ENCODE results near the gene SPRED2.
"Not testable (repeated sequence)": the region's sequence is repeated elsewhere in the genome, so short reads cannot be mapped to it uniquely, and the experiment has no call there.

The SPRED2 gene

DNA sequence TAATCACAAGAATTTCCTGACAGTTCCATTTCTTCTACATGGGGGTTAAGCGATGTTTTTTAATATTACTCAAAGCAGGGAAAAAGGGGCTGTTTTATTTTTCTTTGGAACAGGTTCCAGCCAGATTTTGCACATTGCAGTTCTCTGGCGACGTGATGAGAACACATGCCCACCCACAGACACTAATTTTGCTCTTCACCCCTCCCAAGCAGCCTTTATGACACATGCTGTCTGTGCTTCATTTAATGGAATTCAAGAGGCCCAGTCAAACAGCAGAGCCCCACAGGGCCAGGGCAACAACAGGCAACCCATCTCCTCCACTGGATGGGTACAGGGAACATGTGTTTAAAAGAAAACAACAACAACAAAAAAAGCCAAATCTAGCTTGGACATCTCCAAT lies 70.8 kb downstream of the SPRED2 start:
- no peak for DNase-seq

DNA sequence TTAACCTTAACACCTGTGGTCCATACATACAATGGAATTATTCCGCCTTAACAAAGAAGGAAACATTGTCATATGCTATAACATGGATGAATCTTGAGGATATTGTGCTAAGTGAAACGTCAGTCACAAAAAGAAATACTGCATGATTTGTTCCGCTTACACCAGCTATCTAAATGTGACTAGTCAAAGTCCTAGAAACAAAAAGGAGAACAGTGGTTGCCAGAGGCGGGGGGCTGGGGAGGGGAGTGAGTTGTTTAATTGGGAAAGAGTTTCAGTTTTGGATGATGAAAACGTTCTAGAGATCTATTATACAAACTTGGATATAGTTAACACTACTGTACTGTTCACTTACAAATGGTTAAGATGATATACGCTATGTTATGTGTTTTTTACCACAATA lies 72.0 kb downstream of the SPRED2 start:
- no peak for DNase-seq

DNA sequence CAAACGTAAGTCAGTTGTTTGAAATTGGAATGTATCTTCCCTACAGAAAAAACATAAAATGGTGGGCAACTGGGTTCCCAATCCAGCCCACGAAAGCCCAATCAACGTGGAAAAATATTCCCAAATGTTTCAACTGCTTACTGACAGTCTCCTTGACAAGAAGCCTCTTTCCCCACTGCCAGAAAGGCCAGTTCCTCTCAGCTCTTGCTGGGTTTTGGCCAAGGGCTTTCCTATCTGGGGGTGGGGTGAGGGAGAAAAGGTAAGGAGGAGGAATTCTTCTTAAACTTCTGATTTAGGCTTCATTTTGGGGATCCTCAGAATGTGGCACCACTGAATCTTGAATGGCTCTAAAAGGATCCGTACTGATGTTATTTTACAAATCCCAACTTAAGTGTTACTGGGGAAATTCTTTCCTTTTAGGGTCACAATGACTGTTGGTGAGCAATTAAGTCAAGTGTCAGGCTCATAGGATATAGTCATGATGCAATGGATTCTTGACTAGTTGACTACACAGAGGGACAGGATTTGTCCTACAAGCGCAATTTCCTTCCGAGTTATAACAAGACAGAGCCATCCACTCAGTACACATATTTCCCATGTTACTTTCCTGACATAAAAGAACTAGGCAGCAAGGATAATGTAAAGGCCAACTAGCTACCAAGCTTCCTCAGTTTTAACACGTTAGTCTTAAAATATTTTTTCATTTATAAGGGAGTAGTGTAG lies 73.6 kb downstream of the SPRED2 start:
- DNase-seq = no peak

DNA sequence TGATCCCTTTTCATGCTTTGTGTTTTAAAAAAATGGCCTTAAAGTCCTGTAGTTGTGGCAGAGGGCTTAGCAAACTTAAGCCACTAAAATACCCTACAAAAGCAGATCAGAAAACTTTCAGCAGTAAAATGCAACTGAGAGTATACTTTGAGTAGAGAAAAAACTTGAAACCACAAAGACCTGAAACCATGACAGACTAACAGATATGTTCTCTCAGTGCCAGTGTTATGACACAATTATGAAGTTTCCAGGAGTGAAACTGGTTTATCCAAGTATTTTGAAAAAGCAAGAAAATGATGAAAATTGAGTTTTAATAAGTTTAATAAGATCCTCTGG lies 74.5 kb downstream of the SPRED2 start:
- DNase-seq = no peak

DNA sequence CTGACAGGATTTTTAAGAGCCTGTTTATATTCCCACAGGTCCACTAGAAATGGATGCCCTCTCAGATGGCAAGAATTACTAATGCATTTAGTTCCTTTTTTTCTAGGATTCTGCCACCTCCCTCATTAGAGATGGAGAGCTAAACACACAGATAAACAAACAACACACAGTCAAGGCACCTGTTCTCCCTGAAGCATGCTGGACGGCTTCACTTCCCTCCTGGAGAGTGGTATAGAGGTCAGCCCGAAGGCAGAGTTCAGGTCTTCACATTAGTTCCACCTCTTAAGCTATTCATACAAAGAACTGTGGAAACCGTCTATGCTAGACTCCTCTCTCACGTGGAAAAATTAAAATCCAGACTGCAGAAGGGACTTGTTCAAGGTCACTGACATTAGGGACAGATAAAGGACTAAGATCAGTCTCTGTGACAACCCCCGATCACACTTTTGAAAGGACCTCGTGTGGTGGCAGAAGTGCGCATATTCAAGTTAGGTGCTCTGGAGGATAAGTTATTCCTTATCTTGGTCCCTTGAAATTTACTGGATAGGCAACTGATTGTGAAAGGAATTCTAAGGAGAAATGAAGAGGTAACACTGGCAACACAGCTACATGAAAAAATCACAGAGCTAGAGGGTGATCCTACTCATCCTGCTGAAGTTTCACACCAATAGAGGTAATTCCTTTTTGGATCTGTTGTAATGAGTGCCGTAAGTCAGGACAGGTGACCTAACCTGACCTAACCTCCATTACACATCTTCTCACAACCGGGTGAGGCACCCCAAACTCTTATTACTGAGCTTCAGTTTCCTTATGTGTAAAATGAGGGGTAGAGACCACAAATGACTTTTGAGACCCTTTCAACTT lies 75.1 kb downstream of the SPRED2 start:
- DNase-seq = no peak

DNA sequence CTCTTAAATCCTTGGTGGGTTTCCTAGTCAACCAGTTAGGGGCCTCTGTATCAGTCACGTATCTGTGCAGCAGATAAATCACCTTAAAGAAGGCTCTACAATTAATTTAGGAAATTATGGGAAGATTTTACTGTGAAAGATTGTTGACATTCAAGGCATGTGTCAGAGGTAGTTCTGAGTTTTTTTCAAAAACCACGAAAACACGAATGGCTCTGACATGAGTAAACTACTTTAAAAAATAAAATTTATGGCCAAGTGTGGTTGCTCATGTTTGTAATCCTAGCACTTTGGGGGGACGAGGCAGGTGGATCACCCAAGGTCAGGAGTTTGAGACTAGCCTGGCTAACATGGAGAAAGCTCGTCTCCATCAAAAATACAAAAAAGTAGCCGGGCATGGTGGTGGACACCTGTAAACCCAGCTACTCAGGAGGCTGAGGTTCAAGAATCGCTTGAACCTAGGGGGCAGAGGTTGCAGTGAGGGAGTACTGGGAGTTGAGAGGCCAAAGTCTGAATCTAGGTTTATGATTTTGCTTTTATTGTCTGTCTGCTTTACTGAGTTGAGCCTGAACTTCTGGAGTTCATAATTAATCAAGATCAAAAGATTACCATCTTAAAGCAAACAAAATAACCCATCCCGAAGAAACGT lies 77.1 kb downstream of the SPRED2 start:
- DNase-seq = no peak

DNA sequence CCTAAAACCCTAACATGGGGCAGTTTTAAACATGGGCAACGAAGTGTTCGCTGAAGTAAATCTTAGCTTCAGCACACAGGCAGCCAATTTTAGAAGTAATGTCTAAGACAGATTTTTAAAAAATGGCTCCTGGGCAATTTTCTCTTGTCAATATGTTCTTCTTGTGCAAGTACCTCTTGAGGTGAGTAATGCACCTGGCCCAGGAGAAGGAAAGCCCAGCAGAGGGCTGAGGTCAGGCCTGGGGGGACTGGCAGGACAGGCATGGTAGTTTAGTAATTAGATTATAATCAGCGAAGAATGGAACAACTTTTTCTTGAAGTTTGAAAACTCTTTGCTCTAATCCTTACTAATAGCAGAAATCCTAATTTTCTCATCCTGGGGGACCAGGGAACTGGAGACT lies 77.6 kb downstream of the SPRED2 start:
- DNase-seq = no peak

DNA sequence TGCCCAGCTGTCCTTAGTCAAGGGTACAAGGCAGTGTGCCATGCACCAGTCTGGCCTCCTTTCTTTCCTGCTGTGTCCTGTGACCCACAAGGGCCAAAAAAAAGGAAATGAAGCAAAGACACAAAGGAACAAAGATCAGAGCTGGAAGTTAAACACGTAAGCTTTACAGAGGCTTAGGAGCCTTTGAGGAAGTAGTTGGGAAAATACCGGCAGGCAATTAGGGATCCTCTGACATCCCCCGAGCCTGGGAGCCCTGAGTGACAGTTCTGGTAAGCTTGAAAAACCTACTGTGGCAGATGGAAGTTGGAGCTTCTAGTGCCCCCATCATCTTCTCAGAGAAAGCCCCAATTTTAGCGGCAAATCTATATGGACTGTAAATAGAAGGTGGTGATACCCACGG lies 78.5 kb downstream of the SPRED2 start:
- DNase-seq = no peak

DNA sequence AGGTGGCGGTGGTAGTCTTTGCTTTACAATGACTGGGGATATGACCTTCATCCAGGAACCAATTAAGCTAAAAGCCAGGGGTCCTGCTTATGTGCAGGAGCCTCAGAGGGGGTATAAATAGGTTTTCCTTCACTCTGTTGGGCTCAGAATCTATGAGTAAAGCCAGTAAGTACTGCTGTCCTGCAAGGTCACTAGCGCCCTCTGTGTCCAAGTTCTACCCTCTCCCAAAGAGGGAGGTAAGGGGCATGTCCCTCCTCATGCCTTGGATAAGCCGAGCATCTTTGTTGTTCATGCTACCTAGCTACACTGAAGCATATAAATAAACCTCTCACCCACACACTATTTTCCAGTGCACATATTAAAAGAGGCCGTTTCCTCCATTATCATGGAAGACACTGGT lies 79.4 kb downstream of the SPRED2 start:
- DNase-seq = no peak

DNA sequence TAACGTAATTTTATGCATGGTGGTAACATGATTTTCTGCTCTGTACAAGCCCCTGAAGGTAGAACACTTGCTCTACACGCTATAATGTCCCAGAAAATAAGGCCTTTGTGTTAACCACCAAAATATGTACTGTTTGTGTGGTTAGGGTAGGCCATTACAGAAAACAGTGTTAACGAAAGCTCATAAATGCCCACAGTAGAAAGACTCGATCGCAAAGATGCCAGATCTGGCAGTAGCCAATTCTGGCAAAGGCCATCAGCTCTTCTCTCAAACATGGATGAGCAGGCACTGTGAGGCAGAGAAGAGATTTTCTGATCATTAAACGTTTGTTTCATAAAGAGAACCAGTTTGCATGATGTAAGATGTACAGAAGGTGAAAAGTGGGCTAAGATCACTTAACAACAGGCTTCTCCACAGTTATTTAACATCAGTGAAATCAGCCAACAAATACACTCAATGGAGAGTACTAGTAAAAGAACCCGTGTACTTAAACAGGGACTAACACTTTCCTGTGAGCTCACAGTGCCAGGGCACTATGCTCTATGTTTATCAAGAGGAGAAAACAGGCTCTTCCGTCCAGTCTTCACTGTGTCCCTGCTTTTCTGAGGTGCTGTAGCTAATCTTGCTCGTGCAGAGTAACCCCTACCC lies 80.3 kb downstream of the SPRED2 start:
- DNase-seq = no peak

DNA sequence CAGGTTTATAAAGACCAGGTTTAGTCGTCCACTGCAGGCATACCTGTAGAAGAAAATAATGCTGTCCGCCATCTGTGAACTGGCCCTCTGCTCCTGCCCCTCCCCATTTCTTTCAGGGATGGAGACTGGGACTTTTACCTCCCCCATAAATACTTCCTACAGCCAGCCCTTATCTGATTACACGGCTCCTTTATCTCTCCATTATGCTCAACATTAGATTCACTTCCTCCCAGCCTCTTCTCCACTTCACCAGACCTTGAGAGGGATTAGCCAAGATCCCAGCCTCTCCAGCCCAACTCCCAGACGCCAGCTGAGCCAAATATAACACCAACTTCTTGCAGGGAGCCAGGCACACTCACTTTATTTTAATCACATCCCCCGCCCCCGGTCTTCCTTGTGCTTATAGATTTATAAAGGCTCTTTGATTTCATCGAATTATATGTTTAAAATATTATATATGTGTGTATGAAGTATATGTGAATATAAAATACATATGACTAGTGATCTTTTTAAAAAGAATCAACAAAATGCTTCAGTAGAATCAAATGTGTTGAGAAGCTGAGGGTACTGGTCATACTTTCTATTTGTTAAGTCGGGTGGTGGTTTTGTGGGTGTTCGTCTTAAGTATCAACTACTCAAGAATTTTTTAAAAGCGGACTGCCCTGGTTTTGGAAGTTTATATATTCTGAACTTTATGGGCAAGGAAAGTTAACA lies 81.0 kb downstream of the SPRED2 start:
- DNase-seq = no peak

DNA sequence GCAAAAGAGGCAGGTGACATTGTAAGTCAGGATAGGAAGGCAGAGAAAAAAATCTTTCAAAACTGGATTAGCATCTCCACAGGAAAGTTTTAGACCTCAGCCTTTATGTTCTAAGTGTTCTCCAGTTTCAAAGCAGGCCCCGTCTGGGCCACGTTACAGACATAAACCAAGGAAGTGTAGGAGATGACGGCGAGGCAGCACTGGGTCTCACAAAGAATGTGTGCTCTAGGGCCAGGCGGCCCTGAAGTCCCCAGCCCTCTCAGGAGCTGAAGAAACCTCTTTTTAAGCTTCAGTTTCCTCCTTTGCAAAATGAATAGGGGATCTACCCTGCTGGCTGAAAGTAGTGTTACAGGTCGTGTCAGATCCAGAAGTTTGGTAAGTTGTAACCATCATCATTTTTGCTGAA lies 81.7 kb downstream of the SPRED2 start:
- no peak for DNase-seq

DNA sequence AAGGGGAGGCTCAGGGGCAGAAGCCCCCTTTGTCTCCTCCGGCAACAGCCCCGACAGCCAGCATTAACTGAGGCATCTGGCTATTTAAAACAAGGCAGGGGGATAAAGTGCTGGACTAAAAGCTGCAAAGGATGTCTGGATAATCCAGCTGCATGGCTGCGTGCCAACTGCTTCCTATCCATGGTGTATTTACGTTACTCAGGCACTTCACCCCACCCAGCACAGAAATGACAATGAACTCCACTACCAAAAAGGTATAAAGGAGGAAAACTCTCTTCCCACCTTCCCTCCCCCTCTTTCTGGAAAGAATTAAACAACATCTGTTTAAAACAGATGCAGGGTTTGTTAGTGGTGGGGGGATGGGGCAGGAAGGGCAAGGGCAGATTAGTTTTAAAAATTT lies 82.5 kb downstream of the SPRED2 start:
- no peak for DNase-seq

DNA sequence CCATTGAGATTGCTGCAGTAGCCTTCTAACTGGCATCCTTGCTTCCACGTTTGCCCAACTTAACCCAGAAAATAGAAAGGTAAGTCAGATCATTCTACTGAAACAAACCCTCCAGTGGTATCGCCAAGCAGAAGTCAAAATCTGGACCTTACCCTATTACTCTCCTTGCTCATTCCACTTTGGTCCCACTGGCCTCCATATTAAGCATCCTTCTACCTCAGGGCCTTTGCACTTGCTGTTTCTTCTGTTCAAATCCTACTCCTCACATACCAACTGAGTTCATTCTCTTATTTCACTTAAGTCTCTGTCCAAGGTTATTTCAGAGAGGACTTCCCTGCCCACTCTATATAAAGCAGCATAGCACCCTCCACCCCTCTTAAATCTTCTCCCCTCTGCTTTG lies 84.5 kb downstream of the SPRED2 start:
- DNase-seq = no peak

DNA sequence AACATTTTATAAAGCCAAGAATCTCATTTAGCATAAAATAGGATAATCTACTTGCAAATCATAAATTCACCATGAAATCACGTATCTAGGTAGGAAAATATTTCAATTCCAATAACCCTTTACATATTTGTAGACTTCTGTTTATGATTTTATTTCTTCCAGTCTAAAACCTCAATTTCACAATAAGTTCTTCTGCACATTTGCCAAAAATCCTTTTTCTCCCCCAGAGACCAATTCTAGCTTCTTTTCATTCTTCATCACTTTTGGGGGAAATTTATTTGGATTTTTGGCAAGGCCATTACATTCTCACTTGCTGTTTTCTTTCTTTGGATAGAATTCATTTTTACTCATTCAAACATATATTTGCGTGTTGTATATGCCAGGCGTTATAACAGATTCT lies 86.8 kb downstream of the SPRED2 start:
- DNase-seq = no peak

DNA sequence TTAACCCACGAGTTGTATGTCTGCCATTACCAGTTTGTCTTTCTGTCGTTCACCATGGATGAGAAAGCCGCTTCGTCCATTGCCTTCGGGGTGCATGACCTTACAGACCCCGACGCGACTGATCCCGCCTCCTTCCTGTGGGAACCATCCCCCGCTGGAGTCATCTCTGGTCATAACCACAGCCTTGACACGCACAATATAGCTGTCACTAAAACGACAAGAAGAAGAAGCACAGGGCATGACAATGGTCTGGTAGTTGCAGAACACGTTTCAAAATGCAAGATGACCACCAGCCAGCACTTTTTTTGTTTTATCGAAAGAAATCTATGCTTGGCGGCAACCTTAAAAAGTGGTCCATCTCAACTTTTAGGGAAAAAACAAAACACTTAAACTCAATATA lies 87.7 kb downstream of the SPRED2 start:
- no peak for DNase-seq

DNA sequence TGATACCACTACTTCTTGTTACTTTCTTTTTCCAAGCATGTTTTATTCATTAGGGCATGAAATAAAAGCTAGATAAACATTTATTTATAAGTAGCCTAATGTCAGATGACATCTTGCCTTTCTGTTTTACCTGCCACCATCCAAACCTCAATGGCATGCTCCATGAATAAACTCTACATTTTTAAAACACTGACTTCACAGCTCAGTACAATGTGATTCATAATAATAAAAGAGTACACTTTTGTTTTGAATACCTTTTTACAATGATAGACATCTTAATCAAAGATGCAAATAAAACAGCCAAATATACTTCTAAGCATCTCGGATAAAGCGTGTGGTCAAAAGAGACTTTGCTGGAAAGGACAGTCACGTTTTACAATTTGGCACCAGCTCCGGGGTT lies 88.2 kb downstream of the SPRED2 start:
- DNase-seq = no peak

DNA sequence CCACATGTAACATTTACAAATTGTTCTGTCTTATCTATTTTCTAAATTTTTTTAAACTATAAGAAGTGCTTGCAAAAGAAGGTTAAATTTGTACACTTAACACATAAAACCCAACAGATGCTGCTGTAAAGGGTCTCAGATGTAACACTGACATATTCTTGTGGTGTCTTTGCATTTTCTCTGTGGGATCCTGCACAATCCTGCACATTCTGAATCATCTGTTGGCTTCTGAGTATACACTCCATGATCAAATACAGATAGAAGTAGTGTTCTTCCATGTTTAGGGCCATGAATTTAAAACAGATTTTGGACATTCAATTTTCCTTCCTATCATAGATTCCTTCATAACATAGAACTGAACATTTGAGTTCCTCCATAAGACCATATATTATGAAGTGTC lies 89.0 kb downstream of the SPRED2 start:
- no peak for DNase-seq

DNA sequence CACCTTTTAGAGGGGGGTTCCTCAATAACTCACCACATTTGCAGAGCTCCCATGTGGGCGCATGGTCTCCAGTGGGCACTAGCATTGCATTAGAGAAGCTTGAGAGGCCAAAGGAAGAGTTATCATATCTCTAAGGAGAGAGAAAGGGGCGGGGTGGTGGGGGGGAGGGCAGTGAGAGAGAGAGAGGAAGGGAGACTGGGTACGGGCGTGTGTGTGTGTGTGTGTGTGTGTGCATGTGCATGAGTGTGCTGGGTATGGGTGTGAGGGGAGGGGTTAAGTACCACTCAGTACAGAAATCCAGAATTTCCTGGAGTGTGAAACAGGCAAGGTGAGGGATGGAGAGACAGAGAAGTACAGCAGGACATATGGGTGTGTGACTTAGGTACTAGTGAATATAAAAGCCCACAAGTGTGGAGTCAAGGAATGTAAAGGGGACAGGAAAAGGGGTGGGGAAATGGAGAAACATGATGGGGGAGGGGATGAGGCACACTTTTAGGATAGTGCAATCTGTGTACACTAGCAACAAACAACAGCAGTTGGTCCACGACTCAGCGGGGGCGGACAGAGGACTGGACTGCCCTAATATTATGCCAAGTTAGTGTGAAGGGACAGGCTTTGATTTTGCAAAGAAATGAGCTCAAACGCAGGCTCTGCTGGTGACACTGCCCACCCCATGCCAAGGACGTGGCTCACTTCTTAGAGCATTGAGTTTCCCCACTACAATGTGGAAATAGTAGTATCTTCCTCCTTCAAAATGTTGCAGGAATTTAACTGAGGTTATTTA lies 91.3 kb downstream of the SPRED2 start:
- DNase-seq = no peak

DNA sequence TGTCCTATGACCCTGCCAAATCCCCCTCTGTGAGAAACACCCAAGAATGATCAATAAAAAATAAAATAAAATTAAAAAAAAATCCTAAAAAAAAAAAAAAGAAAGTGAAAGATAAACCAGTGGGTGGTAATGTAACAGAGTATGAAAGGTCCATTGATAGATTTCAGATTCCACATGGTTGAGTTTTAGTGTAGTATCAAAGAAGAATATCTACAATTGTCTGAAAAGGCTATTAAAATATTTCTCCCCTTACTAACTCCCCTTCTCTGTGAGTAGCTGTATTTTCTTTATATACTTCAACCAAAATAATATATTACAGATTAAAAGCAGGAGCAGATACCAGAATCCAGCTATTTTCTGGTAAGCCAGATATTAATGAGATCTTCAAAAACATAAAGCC lies 92.8 kb downstream of the SPRED2 start:
- no peak for DNase-seq

DNA sequence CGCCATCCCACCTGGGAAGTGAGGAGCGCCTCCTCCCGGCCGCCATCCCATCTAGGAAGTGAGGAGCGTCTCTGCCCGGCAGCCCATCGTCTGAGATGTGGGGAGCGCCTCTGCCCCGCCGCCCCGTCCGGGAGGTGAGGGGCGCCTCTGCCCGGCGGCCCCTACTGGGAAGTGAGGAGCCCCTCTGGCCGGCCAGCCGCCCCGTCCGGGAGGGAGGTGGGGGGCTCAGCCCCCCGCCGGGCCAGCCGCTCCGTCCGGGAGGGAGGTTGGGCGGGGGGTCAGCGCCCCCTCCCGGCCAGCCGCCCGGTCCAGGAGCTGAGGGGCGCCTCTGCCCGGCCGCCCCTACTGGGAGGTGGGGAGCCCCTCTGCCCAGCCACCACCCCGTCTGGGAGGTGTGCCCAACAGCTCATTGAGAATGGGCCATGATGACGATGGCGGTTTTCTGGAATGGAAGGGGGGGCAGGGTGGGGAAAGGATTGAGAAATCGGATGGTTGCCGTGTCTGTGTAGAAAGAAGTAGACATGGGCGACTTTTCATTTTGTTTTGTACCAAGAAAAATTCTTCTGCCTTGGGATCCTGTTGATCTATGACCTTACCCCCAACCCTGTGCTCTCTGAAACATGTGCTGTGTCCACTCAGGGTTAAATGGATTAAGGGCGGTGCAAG lies 93.4 kb downstream of the SPRED2 start:
- DNase-seq = not testable (repeated sequence)

DNA sequence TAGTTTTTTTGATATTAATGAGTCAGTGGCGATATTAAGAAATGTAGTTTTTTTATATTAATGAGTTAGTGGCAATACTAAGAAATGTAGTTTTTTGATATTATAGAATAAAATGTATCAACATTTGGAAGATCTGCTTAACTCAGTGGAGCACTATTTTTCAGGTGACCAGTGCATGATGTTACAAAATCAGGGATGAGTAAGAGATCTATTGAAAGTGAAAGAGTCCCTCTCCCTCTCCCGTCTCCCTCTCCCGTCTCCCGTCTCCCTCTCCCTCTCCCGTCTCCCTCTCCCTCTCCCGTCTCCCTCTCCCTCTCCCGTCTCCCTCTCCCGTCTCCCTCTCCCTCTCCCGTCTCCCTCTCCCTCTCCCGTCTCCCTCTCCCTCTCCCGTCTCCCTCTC lies 94.5 kb downstream of the SPRED2 start:
- DNase-seq = not testable (repeated sequence)
